Rectal smooth muscle tissue (tissue), 1 donor: ENCODE measurements around the gene DNAI2.

Experiments used
- H3K27ac ChIP-seq: one replicate; pipeline ENCODE4 v1.7.0; 2013; ENCODE audit warnings: low read depth, low read length, inconsistent platforms
- H3K27me3 ChIP-seq: one replicate; pipeline ENCODE4 v1.7.0; 2013; ENCODE audit warnings: low read length; ENCODE audit not compliant: control insufficient read depth, insufficient read depth
- H3K36me3 ChIP-seq: one replicate; pipeline ENCODE4 v1.7.0; 2013; ENCODE audit warnings: low read length; ENCODE audit not compliant: control insufficient read depth, insufficient read depth
- H3K4me1 ChIP-seq: one replicate; pipeline ENCODE4 v1.7.0; 2013; ENCODE audit warnings: low read length; ENCODE audit not compliant: control insufficient read depth, insufficient read depth
- H3K4me3 ChIP-seq: one replicate; pipeline ENCODE4 v1.7.0; 2013; ENCODE audit warnings: low read length
- H3K9ac ChIP-seq: one replicate; pipeline ENCODE4 v1.7.0; 2013; ENCODE audit warnings: low read length

Gene DNAI2

GRCh38 chr17:74282587-74283370 is 8.7 kb downstream of the DNAI2 start:
- no peaks in the 10 kb centered on the region for H3K36me3 ChIP-seq
- no peak overlapping the region for H3K9ac ChIP-seq
- peaks cover 2% of the 10 kb centered on the region for H3K27me3 ChIP-seq
- H3K4me3 ChIP-seq: no peak overlapping the region
- H3K4me1 ChIP-seq: no peaks in the 10 kb centered on the region
- H3K27ac ChIP-seq: no peak overlapping the region

GRCh38 chr17:74283371-74283673 is 9.3 kb downstream of the DNAI2 start:
- H3K4me3 ChIP-seq: no peak overlapping the region
- H3K9ac ChIP-seq: no peak overlapping the region
- H3K4me1 ChIP-seq: no peaks in the 10 kb centered on the region
- no peaks in the 10 kb centered on the region for H3K36me3 ChIP-seq
- H3K27ac ChIP-seq: no peak overlapping the region
- peaks cover 2% of the 10 kb centered on the region for H3K27me3 ChIP-seq

- no peaks in the 10 kb centered on the region for H3K4me1 ChIP-seq
- H3K27me3 ChIP-seq: peaks cover 2% of the 10 kb centered on the region
Observed at GRCh38 chr17:74287031-74287602, 13.1 kb downstream of the DNAI2 start.

GRCh38 chr17:74288785-74289184 is 14.8 kb downstream of the DNAI2 start:
- H3K9ac ChIP-seq: no peak overlapping the region
- H3K4me3 ChIP-seq: no peak overlapping the region
- no peaks in the 10 kb centered on the region for H3K4me1 ChIP-seq
- no peaks in the 10 kb centered on the region for H3K36me3 ChIP-seq
- no peak overlapping the region for H3K27ac ChIP-seq
- H3K27me3 ChIP-seq: peaks cover 2% of the 10 kb centered on the region

More at GRCh38 chr17:74287031-74287602, 13.1 kb downstream of the DNAI2 start:
- Histone ChIP-seq H3K9ac (no peak overlapping the region), H3K36me3 (no peaks in the 10 kb centered on the region), H3K27ac (no peak overlapping the region), H3K4me3 (no peak overlapping the region)

GRCh38 chr17:74289688-74290087 is 15.7 kb downstream of the DNAI2 start:
- Histone ChIP-seq H3K4me1 (no peaks in the 10 kb centered on the region), H3K27me3 (peaks cover 2% of the 10 kb centered on the region), H3K36me3 (no peaks in the 10 kb centered on the region), H3K9ac (no peak overlapping the region), H3K4me3 (no peak overlapping the region), H3K27ac (no peak overlapping the region)

- Histone ChIP-seq H3K9ac (no peak overlapping the region), H3K27ac (no peak overlapping the region), H3K4me3 (no peak overlapping the region), H3K36me3 (no peaks in the 10 kb centered on the region), H3K4me1 (no peaks in the 10 kb centered on the region), H3K27me3 (no peaks in the 10 kb centered on the region)
Observed at GRCh38 chr17:74290340-74290739, 16.3 kb downstream of the DNAI2 start.

- no peaks in the 10 kb centered on the region for H3K36me3 ChIP-seq
- no peaks in the 10 kb centered on the region for H3K27me3 ChIP-seq
- H3K4me3 ChIP-seq: no peak overlapping the region
- no peaks in the 10 kb centered on the region for H3K4me1 ChIP-seq
- H3K27ac ChIP-seq: no peak overlapping the region
- H3K9ac ChIP-seq: no peak overlapping the region
Observed at GRCh38 chr17:74292495-74292894, 18.5 kb downstream of the DNAI2 start.

- no peaks in the 10 kb centered on the region for H3K27me3 ChIP-seq
- no peaks in the 10 kb centered on the region for H3K4me1 ChIP-seq
- no peak overlapping the region for H3K4me3 ChIP-seq
- no peak overlapping the region for H3K27ac ChIP-seq
- no peaks in the 10 kb centered on the region for H3K36me3 ChIP-seq
- H3K9ac ChIP-seq: no peak overlapping the region
Observed at GRCh38 chr17:74295625-74296547, 21.9 kb downstream of the DNAI2 start.

GRCh38 chr17:74296548-74296936 is 22.5 kb downstream of the DNAI2 start:
- no peaks in the 10 kb centered on the region for H3K4me1 ChIP-seq
- H3K4me3 ChIP-seq: no peak overlapping the region
- no peak overlapping the region for H3K9ac ChIP-seq
- no peaks in the 10 kb centered on the region for H3K27me3 ChIP-seq
- H3K36me3 ChIP-seq: no peaks in the 10 kb centered on the region
- H3K27ac ChIP-seq: no peak overlapping the region

GRCh38 chr17:74297941-74298340 is 23.9 kb downstream of the DNAI2 start:
- no peak overlapping the region for H3K4me3 ChIP-seq
- no peaks in the 10 kb centered on the region for H3K27me3 ChIP-seq
- H3K4me1 ChIP-seq: no peaks in the 10 kb centered on the region
- no peak overlapping the region for H3K27ac ChIP-seq
- no peaks in the 10 kb centered on the region for H3K36me3 ChIP-seq
- H3K9ac ChIP-seq: no peak overlapping the region

- no peaks in the 10 kb centered on the region for H3K36me3 ChIP-seq
- no peak overlapping the region for H3K9ac ChIP-seq
- H3K4me3 ChIP-seq: no peak overlapping the region
- H3K27me3 ChIP-seq: no peaks in the 10 kb centered on the region
- no peak overlapping the region for H3K27ac ChIP-seq
- no peaks in the 10 kb centered on the region for H3K4me1 ChIP-seq
Observed at GRCh38 chr17:74298778-74299177, 24.7 kb downstream of the DNAI2 start.

GRCh38 chr17:74299226-74300009 is 25.4 kb downstream of the DNAI2 start:
- Histone ChIP-seq H3K4me1 (no peaks in the 10 kb centered on the region), H3K36me3 (no peaks in the 10 kb centered on the region), H3K27ac (no peak overlapping the region), H3K4me3 (no peak overlapping the region), H3K27me3 (no peaks in the 10 kb centered on the region), H3K9ac (no peak overlapping the region)
